ENCODE measurements around the gene KRTAP9-6. TPM values are rescaled to one million over a fixed set of nuclear protein-coding genes. Genes with fewer than 3 reads are reported as not detected.
"Not testable (repeated sequence)": the region's sequence is repeated elsewhere in the genome, so short reads cannot be mapped to it uniquely, and the experiment has no call there.

Gene KRTAP9-6
- total RNA-seq, 4 donors from 2014 or later = not detected

- TF ChIP-seq CTCF (IDR thresholded peaks at IDR 0.05; ENCODE audit: low read depth) = not testable (repeated sequence)
These were observed 32.6 kb upstream of the KRTAP9-6 start, which contains the start of gene KRTAP9-3 for GRCh38 chr17:41232399-41233105. Gene KRTAP9-3, plus strand, starts transcription at chr17:41232449. Its CDS starts 53 bp downstream, at chr17:41232502.

GRCh38 chr17:41237949-41238437 lies 27.2 kb upstream of the KRTAP9-6 start, which contains the start of gene KRTAP9-8:
Gene KRTAP9-8, plus strand, starts transcription at chr17:41237999. Its CDS starts 53 bp downstream, at chr17:41238052.
- not testable (repeated sequence) for TF ChIP-seq CTCF (IDR thresholded peaks at IDR 0.05; ENCODE audit: low read depth)

- TF ChIP-seq CTCF (IDR thresholded peaks at IDR 0.05; ENCODE audit: low read depth) = not testable (repeated sequence)
These were observed 15.4 kb upstream of the KRTAP9-6 start, which contains the start of gene KRTAP9-4 for GRCh38 chr17:41249637-41250240. Gene KRTAP9-4, plus strand, starts transcription at chr17:41249687. Its CDS starts 34 bp downstream, at chr17:41249721.

GRCh38 chr17:41251261-41251660 lies 13.9 kb upstream of the KRTAP9-6 start:
- TF ChIP-seq CTCF (IDR thresholded peaks at IDR 0.05; ENCODE audit: low read depth) = no peak

- no peak for TF ChIP-seq CTCF (IDR thresholded peaks at IDR 0.05; ENCODE audit: low read depth)
These were observed 10.3 kb upstream of the KRTAP9-6 start for GRCh38 chr17:41254861-41255260.

- TF ChIP-seq CTCF (IDR thresholded peaks at IDR 0.05; ENCODE audit: low read depth) = not testable (repeated sequence)
These were observed 9.5 kb upstream of the KRTAP9-6 start, which contains the start of gene KRTAP9-9 for GRCh38 chr17:41255381-41256290. Gene KRTAP9-9, plus strand, starts transcription at chr17:41255384.

All from subcutaneous adipose tissue (tissue), 4 donors.